ENCODE measurements around the gene LANCL2. TPM values are rescaled to one million over a fixed set of nuclear protein-coding genes. Genes with fewer than 3 reads are reported as not detected.

The LANCL2 gene
- total RNA-seq, 1 donor from 2014 or later = 21.5 TPM

Other genes with a start within 250 kb of the LANCL2 start
- gene VOPP1, start 207.2 kb downstream of the LANCL2 start, total RNA-seq = 403 and 438 TPM in 2 replicates

All from activated B cell treated with CpG ODN at 0.5 μM for 24 hours (primary cell).